ENCODE results near the gene ZSCAN26. TPM values are rescaled to one million over a fixed set of nuclear protein-coding genes. Genes with fewer than 3 reads are reported as not detected.
A peak's percentile ranks its signal among the peaks of the same experiment; 100 is the strongest.
"Not testable (repeated sequence)": the region's sequence is repeated elsewhere in the genome, so short reads cannot be mapped to it uniquely, and the experiment has no call there.

Gene ZSCAN26
- total RNA-seq, 1 donor from 2014 or later: 5.5 TPM

- DNase-seq (ENCODE audit: low spot score): no peak
- ATAC-seq: no peak
These were observed 12.8 kb upstream of the ZSCAN26 start for GRCh38 chr6:28254121-28254519.

DNA sequence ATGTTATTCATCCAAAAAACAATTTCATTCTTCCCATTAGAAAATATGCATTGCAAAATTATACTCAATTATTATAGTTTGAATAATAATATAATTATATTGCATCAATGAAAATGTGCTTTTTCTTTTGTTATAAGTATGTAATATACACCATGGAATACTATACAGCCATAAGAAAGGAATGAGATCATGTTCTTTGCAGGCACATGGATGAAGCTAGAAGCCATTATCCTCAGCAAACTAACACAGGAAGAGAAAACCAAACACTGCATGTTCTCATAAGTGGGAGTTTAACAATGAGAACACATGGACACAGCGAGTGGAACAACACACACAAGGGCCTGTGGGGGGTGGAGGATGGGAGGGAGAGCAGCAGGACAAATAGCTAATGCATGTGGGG is 9.9 kb upstream of the ZSCAN26 start:
- no peak for ATAC-seq
- no peak for DNase-seq (ENCODE audit: low spot score)

DNA sequence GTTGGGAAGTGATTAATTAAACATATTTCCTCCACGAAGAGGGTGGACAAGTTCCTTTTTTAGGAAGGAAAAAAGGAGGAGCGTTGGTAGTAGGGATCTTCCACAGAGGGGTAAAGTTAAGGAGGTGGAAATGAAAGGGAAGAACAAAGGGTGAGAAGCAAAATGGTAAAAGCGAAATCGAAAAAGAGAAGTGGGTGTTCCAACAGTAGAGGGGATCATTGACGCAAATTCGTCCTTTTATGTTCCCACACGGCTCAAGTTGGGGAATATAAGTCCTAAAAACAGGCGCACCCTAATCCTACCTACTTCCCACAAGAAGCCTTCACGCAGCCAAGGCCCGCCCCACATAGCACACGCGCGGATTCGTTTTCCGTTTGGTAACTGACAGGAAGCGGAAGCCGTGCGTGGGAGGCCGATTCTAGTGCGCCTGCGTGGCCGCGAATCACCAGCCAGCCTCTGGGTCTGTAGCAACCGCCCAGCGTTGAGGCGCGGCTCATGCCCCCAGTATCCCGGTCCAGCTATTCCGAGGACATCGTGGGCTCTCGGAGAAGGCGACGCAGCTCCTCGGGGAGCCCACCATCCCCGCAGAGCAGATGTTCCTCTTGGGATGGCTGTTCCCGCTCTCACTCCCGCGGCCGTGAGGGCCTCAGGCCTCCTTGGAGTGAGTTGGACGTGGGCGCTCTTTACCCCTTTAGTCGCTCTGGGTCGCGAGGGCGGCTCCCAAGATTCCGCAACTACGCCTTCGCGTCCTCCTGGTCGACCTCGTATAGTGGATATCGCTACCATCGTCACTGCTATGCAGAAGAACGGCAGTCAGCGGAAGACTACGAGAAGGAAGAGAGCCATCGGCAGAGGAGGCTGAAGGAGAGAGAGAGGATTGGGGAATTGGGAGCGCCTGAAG is 7.8 kb upstream of the ZSCAN26 start, which contains the start of gene NKAPL:
Gene NKAPL (plus strand): TSS at position 421 of the 901 bp plus-strand sequence. CDS start 75 bp downstream, at position 496.
- DNase-seq (ENCODE audit: low spot score): peak; percentile 63
- ATAC-seq: peak; percentile 62

DNA sequence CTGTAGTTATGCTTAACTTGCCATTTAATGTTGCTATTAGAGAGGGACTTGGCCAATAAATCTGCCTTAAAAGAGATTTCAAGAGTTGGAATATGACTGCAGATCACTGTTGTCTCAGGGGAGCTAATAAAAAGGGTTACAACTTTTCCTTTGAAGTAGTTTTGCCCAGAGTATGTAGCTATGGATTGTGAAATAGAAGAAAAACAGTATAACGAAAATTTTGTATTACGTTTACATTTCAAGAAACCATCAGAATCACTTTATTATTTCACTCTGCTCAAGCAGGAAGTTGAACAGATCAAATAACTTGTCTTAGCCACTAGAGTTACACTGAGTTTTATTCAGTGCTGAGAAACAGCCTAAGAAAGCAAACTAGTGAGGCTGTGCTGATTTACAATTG is 3.0 kb upstream of the ZSCAN26 start:
- no peak for ATAC-seq
- no peak for DNase-seq (ENCODE audit: low spot score)

DNA sequence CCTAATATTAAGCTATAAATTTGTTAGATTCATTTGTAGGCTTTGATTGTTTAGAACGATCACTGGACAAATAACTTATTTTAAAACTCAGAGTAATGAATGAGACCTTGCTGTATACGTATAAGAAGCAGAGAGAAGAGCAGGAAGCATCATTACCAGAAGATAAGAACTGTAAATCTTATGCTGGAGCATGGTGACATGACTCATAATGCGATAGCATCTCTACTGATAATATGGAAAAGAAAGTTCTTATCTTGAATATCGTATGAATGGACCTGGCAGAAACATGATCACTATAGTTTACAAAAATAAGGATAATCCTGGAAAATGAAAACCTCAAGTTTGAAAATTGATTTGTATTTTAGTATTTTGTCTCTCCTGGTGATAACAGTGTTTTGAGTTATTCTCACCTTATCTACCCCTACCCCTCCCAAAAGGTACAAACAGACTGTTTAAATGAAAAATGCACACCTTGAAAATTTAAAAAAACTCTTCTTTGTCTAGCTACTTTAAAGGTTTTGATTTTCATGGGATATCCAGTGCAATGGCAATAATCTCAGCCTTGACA is 2.0 kb upstream of the ZSCAN26 start:
- DNase-seq (ENCODE audit: low spot score) (no peak), ATAC-seq (no peak)

DNA sequence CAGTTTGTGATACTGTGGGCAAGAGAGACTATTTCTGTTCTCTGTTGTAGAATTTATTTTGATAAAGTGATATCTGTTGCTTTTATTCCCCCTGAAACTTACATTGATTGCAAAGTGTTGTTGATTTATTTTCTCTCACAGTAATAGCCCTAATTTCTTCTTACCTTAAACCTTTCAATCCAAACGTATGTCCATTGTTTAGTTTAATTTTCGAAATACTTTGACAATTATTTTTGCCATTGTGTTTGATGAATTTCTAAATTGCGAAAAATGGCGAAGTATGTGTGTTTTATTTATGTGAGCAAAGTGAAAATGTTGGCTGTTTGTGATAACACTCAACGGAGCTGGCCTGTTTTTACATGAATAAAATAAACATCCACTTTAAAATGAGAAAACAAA is 381 bp upstream of the ZSCAN26 start:
- no peak for ATAC-seq
- no peak for DNase-seq (ENCODE audit: low spot score)

DNA sequence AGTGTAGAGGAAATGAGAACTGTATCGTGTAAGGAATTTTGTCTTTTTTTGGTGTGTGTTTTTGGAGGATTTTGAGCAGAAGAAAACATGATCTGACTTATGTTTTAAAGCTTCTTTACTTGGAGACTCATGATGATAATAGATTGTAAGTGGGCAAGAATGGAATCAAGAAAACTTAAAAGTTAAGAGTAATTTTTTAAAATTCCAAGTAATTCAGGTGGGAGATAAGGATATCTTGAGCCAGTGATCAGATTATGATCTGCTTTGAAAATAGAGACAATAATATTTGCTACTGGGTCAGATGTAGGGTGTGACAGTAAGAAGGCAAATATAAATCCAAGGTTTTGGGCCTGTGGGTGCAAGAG is 734 bp downstream of the ZSCAN26 start:
- no peak for DNase-seq (ENCODE audit: low spot score)
- no peak for ATAC-seq

DNA sequence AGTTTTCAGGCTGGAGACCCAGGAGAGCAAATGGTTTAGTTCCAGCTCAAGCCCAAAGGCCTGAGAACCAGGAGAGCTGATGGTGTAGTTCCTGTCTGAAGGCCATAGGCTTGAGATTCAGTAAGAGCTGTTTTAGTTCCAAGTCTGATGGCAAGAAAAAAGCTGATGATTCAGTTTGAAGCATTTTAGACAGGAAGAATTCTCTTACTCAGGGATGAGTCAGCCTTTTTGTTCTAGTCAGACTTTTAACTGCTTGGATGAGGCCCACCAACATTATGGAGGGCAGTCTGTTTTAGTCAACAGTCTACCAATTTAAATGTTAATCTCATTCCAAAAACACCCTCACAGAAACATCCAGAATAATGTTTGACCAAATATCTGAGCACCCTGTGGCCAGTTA is 2.5 kb downstream of the ZSCAN26 start:
- no peak for DNase-seq (ENCODE audit: low spot score)
- ATAC-seq: no peak

- no peak for DNase-seq (ENCODE audit: low spot score)
These were observed 7.9 kb downstream of the ZSCAN26 start for GRCh38 chr6:28274888-28275287.

GRCh38 chr6:28277746-28278145 is 10.8 kb downstream of the ZSCAN26 start:
- ATAC-seq (peak; percentile 79), DNase-seq (ENCODE audit: low spot score) (no peak)

More at GRCh38 chr6:28274888-28275287, 7.9 kb downstream of the ZSCAN26 start:
- no peak for ATAC-seq

DNA sequence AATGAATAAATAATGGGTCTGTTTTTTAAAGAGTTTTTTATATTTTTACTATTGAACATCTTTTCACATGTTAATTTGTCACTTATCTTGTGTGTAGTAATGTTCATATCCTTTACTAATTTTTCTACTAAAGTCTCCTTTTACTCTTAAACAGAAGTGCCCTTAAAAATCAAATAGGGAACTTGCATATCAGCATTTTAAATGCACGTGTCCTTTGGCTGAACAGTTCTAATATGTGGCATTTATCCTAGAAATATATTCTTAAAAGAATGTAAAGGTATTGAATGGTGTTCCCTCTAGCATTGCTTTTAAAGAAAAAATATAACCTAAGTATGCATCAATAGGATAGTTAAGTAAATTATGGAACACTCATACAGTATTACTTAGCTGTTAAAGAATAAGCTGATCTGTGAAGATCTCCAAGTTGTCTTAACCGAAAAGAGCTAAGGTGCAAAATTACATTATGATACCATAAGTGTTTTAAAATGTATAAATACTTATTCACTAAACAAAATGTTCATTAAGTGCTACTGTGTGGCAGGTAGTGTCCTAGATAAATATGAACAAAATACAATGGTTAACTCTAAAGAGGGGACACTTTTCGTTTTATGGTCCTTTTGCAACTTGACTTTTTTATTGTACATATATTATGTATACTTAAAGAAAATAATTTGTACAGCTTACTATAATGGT is 13.8 kb downstream of the ZSCAN26 start:
- ATAC-seq (no peak), DNase-seq (ENCODE audit: low spot score) (no peak)

GRCh38 chr6:28281288-28282064 is 14.5 kb downstream of the ZSCAN26 start, which contains the start of gene PGBD1:
Gene PGBD1, plus strand, starts transcription at chr6:28281572. Its CDS starts 2,242 bp downstream, at chr6:28283814.
- ATAC-seq: peak; percentile 91
- peak; percentile 53 for DNase-seq (ENCODE audit: low spot score)

DNA sequence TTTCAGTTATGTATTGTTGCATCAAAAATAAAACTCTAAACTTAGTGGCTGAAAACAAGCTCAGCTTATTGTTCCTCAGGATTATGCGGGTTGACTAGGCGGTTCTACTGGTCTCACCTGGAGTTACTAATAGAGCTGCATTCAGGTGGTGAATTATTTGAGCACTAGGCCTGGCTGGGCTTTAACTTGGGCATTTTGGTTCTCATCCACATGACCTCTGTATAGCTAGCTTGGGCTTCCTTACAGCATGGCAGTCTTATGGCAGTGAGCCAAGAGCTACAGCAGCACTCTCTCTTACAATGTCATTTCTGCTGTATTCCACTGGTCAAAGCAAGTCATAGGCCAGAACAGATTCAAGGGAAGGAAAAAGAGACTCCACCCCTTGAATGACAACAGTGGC is 16.0 kb downstream of the ZSCAN26 start:
- no peak for DNase-seq (ENCODE audit: low spot score)
- no peak for ATAC-seq

- ATAC-seq (no peak), DNase-seq (ENCODE audit: low spot score) (no peak)
These were observed 24.6 kb downstream of the ZSCAN26 start for GRCh38 chr6:28291573-28291972.

DNA sequence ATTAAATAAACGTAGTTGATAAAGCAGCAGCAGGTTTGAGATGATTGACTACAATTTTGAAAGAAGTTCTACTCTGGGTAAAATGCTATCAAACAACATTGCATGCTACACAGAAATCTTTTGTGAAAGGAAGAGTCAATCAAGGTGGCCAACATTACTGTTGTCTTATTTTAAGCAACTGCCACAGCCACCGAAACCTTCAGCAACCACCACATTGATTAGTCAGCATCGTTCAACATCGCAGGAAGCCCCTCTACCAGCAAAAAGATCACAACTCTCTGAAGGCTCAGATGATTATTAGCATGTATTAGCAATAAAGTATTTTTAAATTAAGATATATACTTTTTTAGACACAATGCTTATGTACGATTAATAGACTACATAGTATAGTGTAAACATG is 28.4 kb downstream of the ZSCAN26 start:
- no peak for ATAC-seq

GRCh38 chr6:28296520-28297060 is 29.6 kb downstream of the ZSCAN26 start:
- no peak for ATAC-seq
- DNase-seq (ENCODE audit: low spot score): no peak

More for the DNA sequence above, 28.4 kb downstream of the ZSCAN26 start:
- DNase-seq (ENCODE audit: low spot score): no peak

GRCh38 chr6:28303570-28303969 is 36.6 kb downstream of the ZSCAN26 start:
- DNase-seq (ENCODE audit: low spot score) (no peak), ATAC-seq (no peak)

- ATAC-seq; DNase-seq (ENCODE audit: low spot score): not testable (repeated sequence)
These were observed 39.4 kb downstream of the ZSCAN26 start for GRCh38 chr6:28306363-28306762.

GRCh38 chr6:28311139-28311823 is 44.3 kb downstream of the ZSCAN26 start:
- DNase-seq (ENCODE audit: low spot score): no peak
- no peak for ATAC-seq

DNA sequence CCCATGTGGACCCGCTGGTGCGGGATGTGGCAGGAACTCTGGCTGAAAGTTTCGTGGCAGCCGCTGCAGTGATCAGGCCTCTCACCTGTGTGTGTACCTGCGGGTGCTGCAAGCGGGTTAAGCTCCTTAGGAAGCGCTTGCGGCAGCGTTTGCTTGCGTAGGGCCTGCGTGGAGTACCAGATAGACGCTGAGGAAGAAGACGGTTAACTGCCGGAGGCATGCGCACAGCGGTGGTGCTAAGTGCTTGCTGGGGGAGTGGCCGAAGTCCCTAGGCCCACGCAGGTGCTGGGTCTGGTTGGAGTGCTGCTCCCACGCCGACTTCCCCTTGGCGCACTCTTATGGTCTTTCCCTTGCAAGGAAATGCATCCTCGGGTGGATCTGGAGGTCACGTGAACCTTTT is 46.0 kb downstream of the ZSCAN26 start:
- DNase-seq (ENCODE audit: low spot score) (no peak), ATAC-seq (no peak)
